GM12801 (cell line): ENCODE results near the gene BTBD9.

Experiments used
- CTCF ChIP-seq: IDR thresholded peaks from one replicate; pipeline ENCODE4 v1.5.1; 2011; ENCODE audit warnings: control low read depth; ENCODE audit not compliant: insufficient read length; ENCODE audit errors: extremely low read depth

Gene BTBD9

GRCh38 chr6:38512211-38512610 is 127.5 kb downstream of the BTBD9 start:
- TF ChIP-seq CTCF = no peak

- TF ChIP-seq CTCF = no peak
These were observed 129.5 kb downstream of the BTBD9 start for GRCh38 chr6:38510205-38510604.

- TF ChIP-seq CTCF = no peak
These were observed 130.0 kb downstream of the BTBD9 start for GRCh38 chr6:38509713-38510112.

GRCh38 chr6:38508894-38509293 is 130.8 kb downstream of the BTBD9 start:
- TF ChIP-seq CTCF = no peak

GRCh38 chr6:38508286-38508685 is 131.4 kb downstream of the BTBD9 start:
- no peak for TF ChIP-seq CTCF

GRCh38 chr6:38507173-38507572 is 132.6 kb downstream of the BTBD9 start:
- TF ChIP-seq CTCF = no peak

- no peak for TF ChIP-seq CTCF
These were observed 133.9 kb downstream of the BTBD9 start for GRCh38 chr6:38505826-38506225.

- TF ChIP-seq CTCF = no peak
These were observed 134.7 kb downstream of the BTBD9 start for GRCh38 chr6:38504996-38505395.
